PFSK-1 (cell line): ENCODE results near the gene TEX29.

Source experiments
- FOXP2 ChIP-seq: optimal IDR thresholded peaks from 2 replicates; pipeline ENCODE3; 2011; ENCODE audit warnings: borderline replicate concordance, control low read depth, inconsistent platforms; ENCODE audit not compliant: insufficient read depth; ENCODE audit errors: extremely low read length, extremely low read depth
- POLR2AphosphoS5 ChIP-seq: IDR thresholded peaks from 2 replicates; pipeline ENCODE4 v1.6.1; 2012; ENCODE audit warnings: low read depth, mild to moderate bottlenecking, control low read depth, low read length, moderate library complexity
- REST ChIP-seq, 2 experiments: IDR thresholded peaks; 2 replicates each; pipeline versions ENCODE4 v1.6.1 to v1.8.0; 2011 to 2012; ENCODE audit warnings: low read depth in 2 of 2, low read length in 2 of 2, control low read depth in 1 of 2, inconsistent platforms in 1 of 2, mild to moderate bottlenecking in 1 of 2, moderate library complexity in 1 of 2; ENCODE audit not compliant: insufficient read depth in 1 of 2
- SIN3A ChIP-seq: IDR thresholded peaks from 2 replicates; pipeline ENCODE4 v1.6.1; 2012; ENCODE audit warnings: mild to moderate bottlenecking, low read length, moderate library complexity, borderline replicate concordance; ENCODE audit not compliant: insufficient read depth
- TAF1 ChIP-seq: IDR thresholded peaks from 2 replicates; pipeline ENCODE4 v1.6.1; 2012; ENCODE audit warnings: low read length, control low read depth, borderline replicate concordance; ENCODE audit not compliant: insufficient read depth

Gene TEX29

GRCh38 chr13:111298214-111298975, 22.0 kb upstream of the TEX29 start:
- TF ChIP-seq SIN3A, result no peak
- TF ChIP-seq FOXP2, result no peak
- TF ChIP-seq POLR2AphosphoS5, result no peak
- TF ChIP-seq REST (IDR thresholded peaks at IDR 0.05; ENCODE audit: insufficient read depth in 1 of 2, low read depth in 2 of 2, low read length in 2 of 2), result no peak
- no peak for TF ChIP-seq TAF1

- TF ChIP-seq POLR2AphosphoS5 (no peak), SIN3A (no peak), FOXP2 (no peak), TAF1 (no peak), REST (IDR thresholded peaks at IDR 0.05; ENCODE audit: insufficient read depth in 1 of 2, low read depth in 2 of 2, low read length in 2 of 2) (no peak)
These were observed 18.3 kb upstream of the TEX29 start for GRCh38 chr13:111302045-111302726.

- TF ChIP-seq FOXP2 (no peak), REST (IDR thresholded peaks at IDR 0.05; ENCODE audit: insufficient read depth in 1 of 2, low read depth in 2 of 2, low read length in 2 of 2) (no peak), SIN3A (no peak), POLR2AphosphoS5 (no peak), TAF1 (no peak)
These were observed 16.9 kb upstream of the TEX29 start for GRCh38 chr13:111303559-111303958.

GRCh38 chr13:111304041-111304544, 16.3 kb upstream of the TEX29 start:
- TF ChIP-seq POLR2AphosphoS5, result no peak
- TF ChIP-seq SIN3A, result no peak
- no peak for TF ChIP-seq REST (IDR thresholded peaks at IDR 0.05; ENCODE audit: insufficient read depth in 1 of 2, low read depth in 2 of 2, low read length in 2 of 2)
- no peak for TF ChIP-seq FOXP2
- no peak for TF ChIP-seq TAF1
